Skeletal muscle cell (primary cell): ENCODE results near the gene EFHC2.

Experiments
- DNase-seq: peaks from one replicate; pipeline ENCODE4 v3.0.0-alpha.2; 2010; ENCODE audit warnings: low read depth
- H3K4me3 ChIP-seq: 2 replicates; pipeline ENCODE4 v1.5.1; 2011; ENCODE audit warnings: low read depth, mild to moderate bottlenecking, control low read depth, low read length, moderate library complexity

The EFHC2 gene

DNA sequence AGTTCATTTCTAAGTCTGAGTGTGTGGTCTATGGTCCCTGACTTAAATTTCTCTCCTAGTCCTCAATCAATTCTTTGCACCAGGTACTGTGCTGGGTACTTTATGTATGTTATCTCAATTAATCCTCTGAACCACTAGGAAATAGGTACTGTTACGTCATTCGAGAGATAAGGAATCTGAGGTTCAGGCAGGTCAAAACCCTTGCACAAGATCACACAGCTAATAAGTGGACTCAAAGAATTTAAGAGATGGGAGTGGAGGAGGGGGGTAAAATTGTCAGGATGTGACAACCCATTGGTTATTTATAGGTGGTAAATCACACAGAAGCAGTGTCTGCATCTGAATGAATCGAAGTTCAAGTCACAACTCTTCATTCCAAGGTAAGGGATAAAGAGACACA lies 169.4 kb downstream of the EFHC2 start:
- no peak overlapping the region for H3K4me3 ChIP-seq
- DNase-seq: no peak

DNA sequence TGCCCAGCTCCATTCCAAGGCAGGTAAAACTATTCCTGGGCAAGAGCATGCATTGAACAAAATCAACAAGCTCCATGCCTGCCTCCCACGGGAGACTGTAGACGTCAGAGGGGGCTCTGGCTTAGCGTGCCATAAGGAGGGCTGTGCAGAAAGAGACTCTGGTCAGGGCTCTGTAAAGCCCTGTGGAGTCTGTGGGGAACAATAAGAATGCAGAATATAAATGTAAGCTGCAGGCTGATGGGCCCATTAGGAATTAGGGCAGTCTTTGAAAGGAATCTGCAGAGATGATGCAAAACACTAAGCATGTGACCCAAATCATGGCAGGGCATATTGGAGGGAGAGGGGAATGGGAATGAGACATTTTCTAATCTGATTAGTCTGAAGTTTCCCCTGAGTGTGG lies 170.3 kb downstream of the EFHC2 start:
- H3K4me3 ChIP-seq: no peak overlapping the region

DNA sequence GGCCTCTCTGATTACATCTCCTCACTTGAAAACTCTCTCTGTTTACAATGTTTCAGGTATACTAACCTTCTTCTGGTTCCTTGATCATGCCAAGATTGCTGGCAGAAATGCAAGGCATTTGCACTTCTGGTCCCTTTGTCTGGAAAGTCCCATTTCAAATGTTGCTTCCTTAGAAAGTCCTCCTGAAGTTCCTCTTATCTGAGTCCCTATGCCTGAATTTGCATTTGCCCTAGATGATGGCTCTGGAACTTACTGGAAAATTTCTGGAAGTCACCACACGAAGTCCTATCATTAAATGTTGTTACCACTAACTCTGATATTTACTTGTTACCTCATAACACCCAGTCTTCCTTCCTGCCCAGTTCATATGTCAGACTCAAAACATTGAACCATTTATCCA lies 176.4 kb downstream of the EFHC2 start:
- no peak for DNase-seq
- no peak overlapping the region for H3K4me3 ChIP-seq

More for the DNA sequence above, 170.3 kb downstream of the EFHC2 start:
- no peak for DNase-seq

DNA sequence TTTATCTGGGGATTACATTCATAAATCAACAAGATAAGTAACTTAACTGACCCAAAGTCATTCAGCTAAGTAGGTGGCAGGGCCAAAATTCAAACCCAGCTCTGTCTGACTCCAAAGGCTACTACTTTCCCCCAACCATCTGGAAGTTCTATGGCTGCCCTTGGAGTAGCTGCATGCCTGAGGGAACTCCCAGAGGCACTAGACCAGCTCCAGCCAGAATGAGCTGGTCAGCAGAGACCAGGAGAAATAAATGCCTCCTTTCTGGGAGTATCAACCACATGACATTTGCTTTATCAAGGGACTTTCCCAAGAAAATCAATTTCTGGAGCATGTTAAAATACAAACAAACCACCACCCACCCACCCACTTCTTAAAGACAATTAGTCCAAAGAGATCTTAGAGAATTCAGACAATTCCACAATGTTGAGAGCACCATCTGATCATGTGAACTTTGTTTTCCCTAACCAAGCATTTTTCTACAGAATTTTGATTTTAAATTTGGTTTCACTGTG lies 180.5 kb downstream of the EFHC2 start:
- DNase-seq: no peak
- no peak overlapping the region for H3K4me3 ChIP-seq

DNA sequence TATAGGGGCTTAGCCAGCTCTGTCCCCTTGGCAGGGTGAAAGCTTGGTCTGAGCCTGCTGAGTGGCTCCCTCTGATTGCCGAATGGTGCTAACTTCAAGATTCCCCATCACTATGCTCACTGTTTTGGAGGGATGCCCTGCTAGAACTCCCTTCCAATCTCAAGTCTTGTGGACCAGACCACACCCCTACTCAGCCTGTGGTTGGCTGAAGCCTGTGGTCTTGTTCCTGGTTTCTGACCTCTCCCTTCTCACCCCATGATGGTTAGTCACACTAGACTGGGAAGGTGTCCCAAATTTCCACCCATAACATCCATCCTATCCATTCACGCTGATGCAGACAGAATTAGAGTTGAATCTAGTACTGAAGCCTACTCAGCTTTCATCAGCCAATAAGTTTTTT lies 185.6 kb downstream of the EFHC2 start:
- DNase-seq: no peak
- H3K4me3 ChIP-seq: no peak overlapping the region

DNA sequence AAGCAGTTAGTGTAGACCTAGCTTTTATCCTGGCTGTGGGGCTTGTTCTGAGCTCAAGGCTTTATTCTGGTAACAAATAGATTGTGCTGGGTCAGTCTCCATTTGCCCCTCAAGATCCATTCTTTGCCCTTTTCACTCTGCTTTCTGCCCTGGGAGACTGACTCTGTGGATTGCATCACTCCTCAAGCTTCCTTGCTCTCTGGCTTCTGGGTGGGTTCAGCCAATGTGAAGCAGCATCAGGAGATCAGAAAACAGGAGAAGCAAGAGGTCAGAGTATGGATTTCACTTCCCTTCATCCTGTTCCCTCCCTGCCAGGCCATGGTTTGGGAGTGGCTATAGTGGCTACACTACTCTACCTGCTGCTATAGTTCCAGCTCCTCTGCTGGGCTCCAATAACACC lies 186.2 kb downstream of the EFHC2 start:
- DNase-seq: no peak
- H3K4me3 ChIP-seq: no peak overlapping the region

DNA sequence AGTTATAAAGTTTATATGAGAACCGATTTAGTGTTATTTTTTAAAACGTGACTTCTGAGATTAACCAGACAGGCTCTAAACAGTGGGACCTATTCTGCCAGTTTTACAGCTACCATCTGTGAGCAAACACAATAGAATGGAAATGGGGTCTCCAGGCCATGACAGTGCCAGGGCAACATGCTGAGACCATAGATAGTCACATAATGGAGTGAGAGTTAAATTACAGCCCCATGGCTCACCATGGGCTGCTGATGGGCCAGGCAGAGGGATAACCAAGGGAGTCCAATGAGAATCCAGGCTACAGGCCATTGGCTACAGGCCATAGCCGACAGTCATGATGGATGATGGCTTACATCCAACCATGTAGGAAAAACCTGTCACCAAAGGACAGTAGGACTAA lies 186.7 kb downstream of the EFHC2 start:
- DNase-seq: no peak
- no peak overlapping the region for H3K4me3 ChIP-seq

DNA sequence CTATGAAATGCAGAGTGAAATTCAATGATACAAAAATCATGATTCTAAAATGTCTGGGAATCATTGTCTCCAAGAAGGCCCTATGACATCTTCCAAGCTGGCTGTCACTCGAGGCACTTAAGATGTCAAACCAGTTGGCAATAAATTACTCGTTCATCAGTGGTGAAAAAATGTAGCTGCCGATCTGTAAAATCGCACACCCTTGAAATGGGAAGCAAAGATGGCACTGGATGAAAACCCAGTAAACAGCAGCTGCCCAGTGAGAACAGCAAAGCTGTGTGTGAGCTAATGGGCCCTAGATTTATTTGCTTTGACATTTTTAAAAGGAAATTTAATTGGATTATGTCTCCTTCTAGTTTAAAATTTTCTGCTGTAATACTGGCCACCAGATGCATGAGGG lies 188.3 kb downstream of the EFHC2 start:
- H3K4me3 ChIP-seq: no peak overlapping the region
- DNase-seq: no peak

DNA sequence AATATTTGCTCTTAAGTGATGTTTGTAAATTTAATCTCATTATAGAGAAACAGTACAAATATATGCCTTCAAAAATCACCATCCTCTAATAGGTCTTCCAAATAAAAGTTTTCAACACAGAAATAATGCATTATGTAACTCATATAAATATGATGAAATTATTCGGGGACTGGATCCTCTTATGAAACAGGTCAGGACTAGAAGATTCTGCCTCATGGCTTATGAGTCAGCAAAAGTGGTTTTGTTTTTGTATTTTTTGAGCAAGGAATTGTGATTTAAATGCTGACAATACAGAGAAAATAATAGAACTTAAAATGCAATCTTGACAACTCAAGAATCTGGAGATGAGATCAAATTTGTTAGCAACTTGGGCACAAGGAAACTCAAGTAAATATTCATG lies 190.6 kb downstream of the EFHC2 start:
- no peak overlapping the region for H3K4me3 ChIP-seq
- DNase-seq: no peak

DNA sequence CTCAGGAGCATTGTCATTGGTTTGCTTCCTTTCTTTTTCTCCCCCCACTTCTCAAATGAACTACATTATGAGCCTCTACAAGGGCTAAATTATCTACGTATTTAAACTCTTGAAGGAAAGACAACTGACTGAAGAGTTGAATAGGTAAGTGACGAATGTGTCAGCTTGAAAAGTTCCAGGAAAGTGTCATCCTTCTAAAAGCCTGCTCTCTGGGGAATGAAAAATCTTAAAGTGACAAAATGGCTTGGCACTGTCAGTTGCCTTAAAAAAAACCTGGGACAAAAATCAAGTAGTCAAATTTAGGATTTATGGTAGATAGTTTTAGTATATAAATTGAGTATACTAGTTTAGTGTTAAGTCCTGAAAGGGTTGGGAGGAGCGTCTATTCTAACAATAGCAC lies 196.3 kb downstream of the EFHC2 start:
- DNase-seq: no peak
- no peak overlapping the region for H3K4me3 ChIP-seq

DNA sequence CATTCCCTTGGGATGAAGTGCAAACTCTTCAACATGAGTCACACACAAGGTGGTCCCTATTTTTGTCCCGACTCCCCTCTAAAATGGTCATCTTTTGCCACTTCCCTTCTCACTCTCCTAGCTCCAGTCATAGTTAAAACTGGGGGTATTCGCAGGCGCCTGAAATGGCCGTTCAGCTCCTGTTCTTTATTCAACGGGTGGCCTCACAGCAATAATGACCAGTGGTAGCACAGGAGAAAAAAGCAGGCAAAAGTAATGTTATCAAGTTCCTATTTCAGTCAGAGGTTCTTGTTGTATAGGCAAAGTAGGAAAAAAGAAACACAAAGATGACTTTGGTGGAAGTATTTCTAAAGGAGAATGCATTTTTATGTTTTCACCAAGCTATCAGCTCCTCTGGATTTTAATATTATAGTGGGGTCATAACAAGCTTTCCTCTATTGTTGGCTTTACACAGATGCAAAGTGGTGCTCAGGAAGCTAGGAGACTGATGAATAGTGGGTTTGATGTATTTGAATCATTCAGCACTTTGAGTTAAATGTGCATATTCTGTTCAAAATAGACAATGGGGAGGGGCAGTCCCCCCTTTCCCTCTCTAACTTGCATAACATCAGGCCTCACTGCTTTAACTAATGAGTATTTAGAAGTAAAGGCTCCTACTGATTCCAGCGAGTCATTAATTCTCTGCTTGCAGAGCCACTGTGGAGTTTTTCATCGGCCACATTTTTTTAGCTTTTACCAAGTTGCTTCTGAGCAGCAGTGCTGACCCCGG lies 199.1 kb downstream of the EFHC2 start:
- H3K4me3 ChIP-seq: no peak overlapping the region
- no peak for DNase-seq

DNA sequence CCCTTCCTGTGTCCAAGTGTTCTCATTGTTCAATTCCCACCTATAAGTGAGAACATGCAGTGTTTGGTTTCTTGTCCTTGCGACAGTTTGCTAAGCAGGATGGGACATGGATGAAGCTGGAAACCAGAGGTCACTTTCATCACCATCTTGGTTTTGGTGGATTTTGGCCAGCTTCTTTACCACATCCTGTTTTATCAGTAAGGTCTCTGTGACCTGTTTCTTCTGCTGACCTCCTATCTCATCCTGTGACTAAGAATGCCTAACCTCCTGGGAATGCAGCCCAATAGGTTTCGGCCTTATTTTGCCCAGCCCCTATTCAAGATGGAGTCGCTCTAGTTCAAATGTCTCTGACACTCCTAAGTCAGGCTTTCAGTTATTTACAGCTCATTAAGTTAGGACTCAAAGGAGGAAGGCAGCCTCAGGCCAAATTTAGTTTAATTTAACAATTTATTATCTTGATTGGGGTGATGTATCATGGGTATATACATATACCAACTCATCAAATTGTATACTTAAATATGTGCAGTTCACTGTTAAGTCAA lies 200.3 kb downstream of the EFHC2 start:
- DNase-seq: no peak
- H3K4me3 ChIP-seq: no peak overlapping the region

DNA sequence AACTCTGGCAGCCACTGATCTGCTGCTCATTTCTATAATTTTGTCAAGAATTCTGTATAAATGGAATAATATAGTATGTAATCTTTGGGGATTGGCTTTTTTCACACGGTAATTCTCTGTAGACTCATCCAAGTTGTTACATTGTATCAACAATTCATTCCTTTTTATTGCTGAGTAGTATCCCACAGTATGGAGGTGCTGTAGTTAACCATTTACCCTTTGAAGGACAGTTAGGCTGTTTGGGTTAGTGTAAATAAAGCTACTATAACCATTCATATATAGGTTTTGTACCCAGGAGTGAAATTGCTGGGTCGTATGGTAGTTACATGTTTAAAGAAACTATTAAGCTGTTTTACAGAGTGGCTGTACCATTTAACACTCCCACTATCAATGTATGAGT lies 213.3 kb downstream of the EFHC2 start:
- no peak overlapping the region for H3K4me3 ChIP-seq
- no peak for DNase-seq

DNA sequence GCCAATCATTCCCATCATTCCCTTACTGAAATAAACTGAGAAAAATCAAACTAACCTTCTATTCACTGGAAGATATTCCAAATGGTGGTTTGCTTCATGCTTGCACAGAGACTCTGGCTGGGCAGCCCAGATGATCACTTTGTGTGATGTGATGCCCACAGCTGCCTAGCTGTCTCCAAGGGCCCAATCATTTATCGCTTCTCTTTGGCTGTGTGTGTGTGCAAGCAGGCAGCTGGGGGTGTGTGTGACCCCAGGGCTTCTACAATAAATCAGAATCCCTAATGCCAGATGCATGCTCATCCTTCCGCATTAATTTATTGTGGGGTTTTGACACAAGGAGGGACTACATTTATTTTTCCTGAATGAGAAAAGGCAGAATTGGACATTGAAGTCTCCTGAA lies 230.1 kb downstream of the EFHC2 start:
- no peak overlapping the region for H3K4me3 ChIP-seq
- DNase-seq: no peak

DNA sequence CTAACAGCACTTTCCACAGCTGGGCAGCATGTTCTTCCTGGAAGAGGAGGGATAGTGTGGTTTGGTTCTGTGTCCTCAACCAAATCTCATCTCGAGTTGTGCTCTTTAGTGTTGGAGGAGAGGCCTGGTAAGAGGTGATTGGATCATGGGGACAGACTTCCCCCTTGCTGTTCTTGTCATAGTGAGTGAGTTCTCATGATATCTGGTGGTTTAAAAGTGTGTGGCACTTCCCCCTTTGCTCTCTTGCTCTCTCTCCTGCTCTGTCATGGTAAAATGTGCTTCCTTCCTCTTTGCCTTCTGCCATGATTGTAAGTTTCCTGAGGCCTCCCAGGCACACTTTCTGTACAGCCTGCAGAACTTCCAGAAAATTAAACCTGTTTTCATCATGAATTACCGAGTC lies 236.6 kb downstream of the EFHC2 start:
- DNase-seq: no peak
- H3K4me3 ChIP-seq: no peak overlapping the region

DNA sequence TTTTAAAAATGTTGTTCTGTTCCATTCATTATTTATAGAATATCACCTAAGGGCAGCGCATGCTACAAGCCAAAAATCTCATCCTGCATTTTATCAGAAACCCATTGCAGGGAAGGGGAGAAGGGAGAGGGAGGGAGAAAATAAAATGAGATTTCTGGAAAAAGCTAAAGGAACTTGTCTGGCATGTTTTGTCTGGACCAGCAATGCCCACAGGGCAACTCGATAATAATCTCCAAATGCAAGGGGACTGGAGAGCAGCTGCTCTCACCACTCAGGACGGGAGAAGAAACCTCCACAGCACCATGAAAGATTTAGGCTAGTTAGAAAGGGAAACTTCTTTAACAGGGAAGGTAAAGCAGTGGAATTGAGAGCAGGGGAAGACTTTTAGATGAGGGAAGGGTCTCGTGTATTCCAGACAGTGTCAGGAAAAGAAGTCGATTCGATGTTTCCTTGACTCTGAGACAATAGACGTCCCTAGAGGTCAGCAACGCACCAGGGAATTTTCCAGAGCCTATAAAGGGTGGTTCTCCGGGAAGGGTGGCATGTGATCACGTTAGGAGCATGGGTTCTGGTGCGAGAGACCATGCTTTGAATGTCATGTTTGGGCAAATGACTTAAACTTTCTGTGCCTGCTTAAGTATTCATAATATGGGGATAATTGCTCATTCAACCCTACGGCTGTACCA lies 238.1 kb downstream of the EFHC2 start:
- DNase-seq: no peak
- no peak overlapping the region for H3K4me3 ChIP-seq

DNA sequence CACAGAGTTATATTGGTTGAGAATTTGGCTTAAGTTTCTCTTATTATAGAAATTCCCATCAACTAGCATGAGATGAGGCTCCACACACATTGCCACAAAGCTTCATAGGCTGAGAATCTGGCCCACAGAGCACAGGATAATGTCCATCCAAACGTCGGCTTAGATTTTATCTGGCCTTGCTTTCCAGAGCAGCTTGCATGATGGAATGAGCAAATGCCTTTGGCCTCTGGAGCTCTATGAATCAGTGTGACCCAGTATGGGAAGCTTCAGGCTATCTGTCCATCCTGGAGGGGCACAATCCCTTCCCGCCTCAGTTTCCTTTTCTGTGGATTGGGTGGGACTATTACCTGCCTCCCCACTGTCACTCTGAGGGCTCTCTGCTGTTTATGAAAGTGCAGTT lies 238.8 kb downstream of the EFHC2 start:
- H3K4me3 ChIP-seq: no peak overlapping the region
- no peak for DNase-seq

DNA sequence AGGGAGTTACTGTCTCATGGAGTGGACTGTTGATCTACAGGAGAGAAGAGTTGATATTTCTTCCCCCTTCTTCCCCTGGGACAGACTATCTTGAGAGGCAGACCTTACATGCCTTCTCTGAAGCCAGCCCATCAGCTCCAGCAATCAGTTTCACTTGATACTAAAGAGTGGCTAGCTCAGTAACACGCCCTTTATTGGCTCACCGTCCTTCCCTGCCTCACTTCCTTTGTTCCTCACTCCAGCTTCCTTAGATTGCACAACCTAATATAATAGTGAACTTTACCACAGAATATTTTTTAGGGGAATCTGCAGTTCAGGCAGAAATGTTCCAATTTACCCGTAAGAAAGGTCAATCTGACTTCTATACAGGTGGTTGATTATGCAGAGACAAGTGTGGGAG lies 242.2 kb downstream of the EFHC2 start:
- no peak overlapping the region for H3K4me3 ChIP-seq
- no peak for DNase-seq

DNA sequence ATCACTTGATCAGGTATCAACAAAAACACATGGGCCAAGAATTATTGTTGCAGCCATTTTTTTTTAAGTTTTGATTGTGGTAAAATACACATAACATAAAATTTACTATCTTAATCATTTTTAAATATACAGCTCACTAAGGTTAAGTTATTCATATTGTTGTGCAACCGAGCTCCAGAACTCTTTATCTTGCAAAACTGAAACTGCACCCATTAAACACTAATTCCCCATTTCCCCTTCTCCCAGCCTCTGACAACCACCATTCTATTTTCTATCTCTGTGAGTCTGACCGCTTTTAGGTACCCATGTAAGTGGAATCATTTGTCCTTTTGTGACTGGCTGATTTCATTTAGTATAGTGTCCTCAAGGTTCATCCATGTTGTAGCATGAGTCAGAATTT lies 244.1 kb downstream of the EFHC2 start:
- DNase-seq: no peak
- no peak overlapping the region for H3K4me3 ChIP-seq
